GM23338 (cell line): ENCODE measurements around the gene ANTXR1. TPM values are rescaled to one million over a fixed set of nuclear protein-coding genes. Genes with fewer than 3 reads are reported as not detected.

Experiments used
- ATAC-seq: fragments of 200-7000 bp; cut with Tn5 transposase; 3 replicates; pipeline ENCODE4 v1.9.1; 2020
- DNase-seq: peaks from one replicate; pipeline ENCODE4 v3.0.0-alpha.2; 2015; ENCODE audit warnings: low spot score
- H2AFZ ChIP-seq: fragments of 200-600 bp; sonication (generic); 2 replicates; pipeline ENCODE4 v1.8.0; 2016; ENCODE audit warnings: antibody characterized with exemption, mild to moderate bottlenecking, moderate library complexity
- H3F3A ChIP-seq: fragments of 200-600 bp; sonication (generic); replicated peaks from 2 replicates; pipeline ENCODE4 v1.8.0; 2017; ENCODE audit warnings: antibody characterized with exemption, mixed run types, low read depth
- H3K27ac ChIP-seq: fragments of 200-600 bp; sonication (generic); 2 replicates; pipeline ENCODE4 v1.6.1; 2016; ENCODE audit warnings: low read depth
- H3K27me3 ChIP-seq: fragments of 200-600 bp; sonication (generic); 2 replicates; pipeline ENCODE4 v1.8.0; 2016; ENCODE audit warnings: mild to moderate bottlenecking, mixed run types, moderate library complexity; ENCODE audit not compliant: insufficient read depth
- H3K36me3 ChIP-seq: fragments of 200-600 bp; sonication (generic); 2 replicates; pipeline ENCODE4 v1.8.0; 2016; ENCODE audit warnings: mild to moderate bottlenecking; ENCODE audit not compliant: insufficient read depth
- H3K4me1 ChIP-seq: fragments of 200-600 bp; sonication (generic); 2 replicates; pipeline ENCODE4 v1.8.0; 2016; ENCODE audit warnings: mild to moderate bottlenecking, moderate library complexity; ENCODE audit not compliant: insufficient read depth
- H3K4me2 ChIP-seq: fragments of 200-600 bp; sonication (generic); 2 replicates; pipeline ENCODE4 v1.7.1; 2017; ENCODE audit warnings: mixed run types
- H3K4me3 ChIP-seq: fragments of 200-600 bp; sonication (generic); 2 replicates; pipeline ENCODE4 v1.6.1; 2016; ENCODE audit warnings: mixed run types
- H3K79me2 ChIP-seq: fragments of 200-600 bp; sonication (generic); replicated peaks from 2 replicates; pipeline ENCODE4 v1.8.0; 2017; ENCODE audit warnings: mild to moderate bottlenecking; ENCODE audit not compliant: insufficient read depth
- H3K9me2 ChIP-seq: fragments of 200-600 bp; sonication (generic); 2 replicates; pipeline ENCODE4 v1.8.0; 2017; ENCODE audit not compliant: insufficient read depth
- H4K20me1 ChIP-seq: fragments of 200-600 bp; sonication (generic); replicated peaks from 2 replicates; pipeline ENCODE4 v1.8.0; 2017; ENCODE audit warnings: mild to moderate bottlenecking; ENCODE audit not compliant: insufficient read depth
- H3K27ac Mint-ChIP-seq: 2 replicates; pipeline ENCODE4 v1.8.0; 2020; ENCODE audit warnings: inconsistent platforms, mild to moderate bottlenecking, moderate library complexity, mixed read lengths
- H3K27me3 Mint-ChIP-seq: 3 replicates; pipeline ENCODE4 v1.8.0; 2022; ENCODE audit warnings: low read depth, mild to moderate bottlenecking, moderate library complexity, mixed read lengths, inconsistent platforms; ENCODE audit not compliant: insufficient read depth, poor library complexity
- H3K36me3 Mint-ChIP-seq: 3 replicates; pipeline ENCODE4 v1.8.0; 2021; ENCODE audit warnings: low read depth, mild to moderate bottlenecking, inconsistent platforms, moderate library complexity, mixed read lengths
- H3K4me1 Mint-ChIP-seq: 3 replicates; pipeline ENCODE4 v1.8.0; 2020; ENCODE audit warnings: mild to moderate bottlenecking, inconsistent platforms, mixed read lengths
- H3K4me3 Mint-ChIP-seq: 3 replicates; pipeline ENCODE4 v1.8.0; 2021; ENCODE audit warnings: moderate library complexity, mild to moderate bottlenecking, inconsistent platforms, mixed read lengths
- H3K9me3 Mint-ChIP-seq: 3 replicates; pipeline ENCODE4 v1.8.0; 2020; ENCODE audit warnings: moderate library complexity, mild to moderate bottlenecking, inconsistent platforms, mixed read lengths
- JUNB ChIP-seq: IDR thresholded peaks from one replicate; pipeline ENCODE4 v1.6.1; 2016; ENCODE audit warnings: antibody characterized with exemption; ENCODE audit not compliant: unreplicated experiment
- POLR2AphosphoS5 ChIP-seq: IDR thresholded peaks from 2 replicates; pipeline ENCODE4 v1.6.1; 2016; ENCODE audit warnings: antibody characterized with exemption, low read depth
- REST ChIP-seq: IDR thresholded peaks from one replicate; pipeline ENCODE4 v1.6.1; 2018; ENCODE audit warnings: antibody characterized with exemption; ENCODE audit not compliant: unreplicated experiment
- polyA plus RNA-seq: library from polyadenylated mRNA; unstranded; fragments of >200 nt; fragmentation: Nextera tagmentation; extraction: Ambion mirVana; gene quantifications from 2 replicates; pipeline ENCODE4 v1.2.1, GENCODE V29; 2016
- total RNA-seq: library from RNA; depleted of rRNA; stranded (reverse); fragments of >200 nt; shearing (Covaris generic); gene quantifications from 2 replicates; pipeline ENCODE4 v1.2.3, GENCODE V29; 2014

ANTXR1 gene
- total and polyA plus RNA-seq, 2 experiments from 2014 or later: 16.1 to 23.1 TPM

- Histone ChIP-seq H3K4me2 (no peak overlapping the region), H3K4me1 (peaks cover 19% of the 10 kb centered on the region)
- peaks cover 30% of the 10 kb centered on the region for H3K4me1 Mint-ChIP-seq
These were observed 152.3 kb downstream of the ANTXR1 start for GRCh38 chr2:69165091-69165880.

GRCh38 chr2:69166465-69166811, 153.5 kb downstream of the ANTXR1 start:
- ATAC-seq (no peak), DNase-seq (no peak)
- H4K20me1 ChIP-seq: no peaks in the 10 kb centered on the region; the same call in 1 of the 2 replicates
- Mint-ChIP-seq H3K4me3 (no peak overlapping the region), H3K36me3 (peaks cover 4% of the 10 kb centered on the region; the same call in 2 of the 3 replicates), H3K27ac (no peak overlapping the region), H3K27me3 (peaks cover 3% of the 10 kb centered on the region), H3K4me1 (peaks cover 28% of the 10 kb centered on the region), H3K9me3 (no peaks in the 10 kb centered on the region)
- H3F3A ChIP-seq: no peaks in the 10 kb centered on the region
- H3K4me2 ChIP-seq: no peak overlapping the region
- H2AFZ ChIP-seq: no peak overlapping the region
- peaks cover 18% of the 10 kb centered on the region for H3K4me1 ChIP-seq
- H3K36me3 ChIP-seq: no peaks in the 10 kb centered on the region
- H3K79me2 ChIP-seq: no peaks in the 10 kb centered on the region
- no peaks in the 10 kb centered on the region for H3K27me3 ChIP-seq
- no peak overlapping the region for H3K27ac ChIP-seq
- H3K9me2 ChIP-seq: peaks cover 3% of the 10 kb centered on the region; the same call in 1 of the 2 replicates
- H3K4me3 ChIP-seq: no peak overlapping the region
- no peak for TF ChIP-seq JUNB
- no peak for TF ChIP-seq POLR2AphosphoS5
- TF ChIP-seq REST: no peak

More at GRCh38 chr2:69165091-69165880, 152.3 kb downstream of the ANTXR1 start:
- ATAC-seq: no peak
- no peaks in the 10 kb centered on the region; the same call in 1 of the 2 replicates for H4K20me1 ChIP-seq
- no peak overlapping the region for H3K27ac ChIP-seq
- no peaks in the 10 kb centered on the region for H3K79me2 ChIP-seq
- Mint-ChIP-seq H3K9me3 (no peaks in the 10 kb centered on the region), H3K27ac (no peak overlapping the region), H3K36me3 (peaks cover 4% of the 10 kb centered on the region; the same call in 2 of the 3 replicates), H3K4me3 (no peak overlapping the region), H3K27me3 (peaks cover 3% of the 10 kb centered on the region)
- H3K27me3 ChIP-seq: no peaks in the 10 kb centered on the region
- no peak for DNase-seq
- no peak overlapping the region for H2AFZ ChIP-seq
- H3K4me3 ChIP-seq: no peak overlapping the region
- H3K36me3 ChIP-seq: no peaks in the 10 kb centered on the region
- no peak for TF ChIP-seq REST
- no peaks in the 10 kb centered on the region for H3F3A ChIP-seq
- H3K9me2 ChIP-seq: peaks cover 3% of the 10 kb centered on the region; the same call in 1 of the 2 replicates
